GM12878 (cell line): Measurements from ENCODE around the gene CTDNEP1. TPM values are rescaled to one million over a fixed set of nuclear protein-coding genes. Genes with fewer than 3 reads are reported as not detected.

Experiments
- ATAC-seq: fragments of 200-7000 bp; cut with Tn5 transposase; 3 replicates; pipeline ENCODE4 v1.9.1; 2020; ENCODE audit warnings: mild to moderate bottlenecking, moderate library complexity
- BruUV-seq: library from RNA; stranded (reverse); fragments of 400-500 nt; replicated peaks from 2 replicates; lab custom pipeline; 2021; lab: Mats Ljungman, UMichigan
- CTCF ChIA-PET: fragments of 300-600 bp; sonication (Branson Sonifier 250); formaldehyde crosslinking; extraction: SDS; loops from one replicate; lab custom pipeline; 2021; ENCODE audit warnings: inconsistent platforms; lab: Yijun Ruan, JAX
- POLR2A ChIA-PET: fragments of 350-600 bp; formaldehyde crosslinking; extraction: SDS; loops from one replicate; lab custom pipeline; 2021; ENCODE audit warnings: inconsistent platforms; lab: Charles Lee
- RAD21 ChIA-PET: fragments of 300-600 bp; sonication (Branson Sonifier 250); formaldehyde crosslinking; loops from one replicate; lab custom pipeline; 2023; ENCODE audit warnings: antibody characterized with exemption; ENCODE audit not compliant: unreplicated experiment; lab: Charles Lee
- SMC1A ChIA-PET: fragments of 300-600 bp; sonication (Branson Sonifier 250); formaldehyde crosslinking; loops from one replicate; lab custom pipeline; 2023; ENCODE audit not compliant: unreplicated experiment, uncharacterized antibody; lab: Charles Lee
- DNase-seq: peaks from one replicate; pipeline ENCODE4 v3.0.0-alpha.2; 2011; ENCODE audit warnings: low read depth, low spot score
- FAIRE-seq: peaks from 3 replicates; lab custom pipeline; 2011; peaks lifted over from hg19 to GRCh38; lab: Jason Lieb, UNC
- H2AFZ ChIP-seq: 2 replicates; pipeline ENCODE4 v1.6.0; 2011; ENCODE audit warnings: low read depth, low read length, control low read depth; ENCODE audit not compliant: control insufficient read depth
- H3K27ac ChIP-seq: 2 replicates; pipeline ENCODE4 v1.5.1; 2011; ENCODE audit warnings: control low read depth; ENCODE audit not compliant: control insufficient read depth, insufficient read depth
- H3K27me3 ChIP-seq, 2 experiments: replicated peaks in 1 of 2; 2 replicates each; pipeline versions ENCODE4 v1.6.0 to v1.6.1; 2011; ENCODE audit warnings: low read length in 1 of 2; ENCODE audit not compliant: control insufficient read depth in 2 of 2, insufficient read depth in 2 of 2
- H3K36me3 ChIP-seq, 2 experiments: 2 replicates each; pipeline ENCODE4 v1.5.1; 2011; ENCODE audit warnings: low read length in 1 of 2; ENCODE audit not compliant: control insufficient read depth in 2 of 2, insufficient read depth in 2 of 2
- H3K4me1 ChIP-seq: 2 replicates; pipeline ENCODE4 v1.6.1; 2011; ENCODE audit warnings: mild to moderate bottlenecking, low read length, moderate library complexity, mixed read lengths; ENCODE audit not compliant: control insufficient read depth, insufficient read depth
- H3K4me2 ChIP-seq: 2 replicates; pipeline ENCODE4 v1.6.0; 2011; ENCODE audit warnings: control low read depth; ENCODE audit not compliant: control insufficient read depth, insufficient read depth
- H3K4me3 ChIP-seq: fragments of 200-600 bp; sonication (generic); 2 replicates; pipeline ENCODE4 v1.5.1; 2016
- H3K79me2 ChIP-seq: 2 replicates; pipeline ENCODE4 v1.6.0; 2011; ENCODE audit warnings: low read length; ENCODE audit not compliant: control insufficient read depth, insufficient read depth
- H3K9ac ChIP-seq: 2 replicates; pipeline ENCODE4 v1.8.0; 2011; ENCODE audit warnings: low read length, control low read depth, mixed read lengths; ENCODE audit not compliant: control insufficient read depth, insufficient read depth
- H3K9me3 ChIP-seq: replicated peaks from 3 replicates; pipeline ENCODE4 v1.5.1; 2011; ENCODE audit warnings: mild to moderate bottlenecking, low read length; ENCODE audit not compliant: control insufficient read depth, insufficient read depth
- H4K20me1 ChIP-seq: 2 replicates; pipeline ENCODE4 v1.6.0; 2011; ENCODE audit not compliant: control insufficient read depth, insufficient read depth
- DPF2 ChIP-seq: fragments of 450-650 bp; IDR thresholded peaks from 2 replicates; pipeline ENCODE4 v1.6.1; 2017; ENCODE audit warnings: mild to moderate bottlenecking
- ETV6 ChIP-seq, 2 experiments: fragments of 450-650 bp in 1 of 2; IDR thresholded peaks in 1 of 2; conservative IDR thresholded peaks in 1 of 2; 2 replicates each; pipeline ENCODE4 v1.6.1; 2014; ENCODE audit warnings: antibody characterized with exemption in 1 of 2, borderline replicate concordance in 1 of 2, low read depth in 1 of 2, mild to moderate bottlenecking in 1 of 2, moderate library complexity in 1 of 2
- FOXK2 ChIP-seq: fragments of 450-650 bp; IDR thresholded peaks from 2 replicates; pipeline ENCODE4 v1.6.1; 2017; ENCODE audit warnings: mild to moderate bottlenecking, moderate library complexity
- GABPA ChIP-seq: IDR thresholded peaks from 2 replicates; pipeline ENCODE4 v1.6.1; 2014; ENCODE audit warnings: antibody characterized with exemption, low read depth, mild to moderate bottlenecking, inconsistent platforms
- GATAD2B ChIP-seq: fragments of 450-650 bp; conservative IDR thresholded peaks from 2 replicates; pipeline ENCODE4 v1.6.1; 2017; ENCODE audit warnings: low read depth, mild to moderate bottlenecking, moderate library complexity
- IKZF2 ChIP-seq, 2 experiments: fragments of 450-650 bp; IDR thresholded peaks; 2 replicates each; pipeline ENCODE4 v1.6.1; 2017; ENCODE audit warnings: mild to moderate bottlenecking in 2 of 2, moderate library complexity in 2 of 2
- MEF2A ChIP-seq: IDR thresholded peaks from 2 replicates; pipeline ENCODE4 v1.6.1; 2011; ENCODE audit warnings: low read depth, mild to moderate bottlenecking, low read length, moderate library complexity; ENCODE audit not compliant: insufficient read depth
- WGBS: methylation state at CpG from one replicate; pipeline ENCODE4 v1.1.6; 2016; ENCODE audit warnings: low lambda C conversion rate; ENCODE audit not compliant: insufficient replicate concordance, insufficient coverage; ENCODE audit errors: missing lambda C conversion rate; 5-methylcytosine and 5-hydroxymethylcytosine counted together
- in situ Hi-C: fragments of 300-500 bp; cut with MboI; formaldehyde crosslinking; loops from 9 replicates; pipeline ENCODE4 v1.14.3; 2018; ENCODE audit warnings: mixed read lengths
- intact Hi-C: fragments of 100-400 bp; cut with micrococcal nuclease; formaldehyde crosslinking; loops from one replicate; pipeline ENCODE4 v1.14.2; 2022; ENCODE audit not compliant: unreplicated experiment
- polyA plus RNA-seq, 11 experiments: library from polyadenylated mRNA; depleted of rRNA in 4 of 11; unstranded in 6 of 11; stranded (reverse) in 5 of 11; fragments of >200 nt; fragmentation: Nextera tagmentation in 4 of 11; fragmentation: Illumina TruSeq in 1 of 11; extraction: Ambion mirVana in 4 of 11; extraction: Trizol in 1 of 11; gene quantifications; 1 replicate in 1 of 11; 2 replicates in 10 of 11; pipeline versions ENCODE4 v1.2.1 to v1.2.3, GENCODE V29; 2011 to 2016; ENCODE audit warnings: inconsistent platforms in 2 of 11, missing spikeins in 2 of 11, low read depth in 1 of 11
- total RNA-seq, 4 experiments: library from RNA; depleted of rRNA in 3 of 4; stranded (reverse); fragments of >200 nt in 3 of 4; fragmentation: Illumina TruSeq in 1 of 4; extraction: Trizol in 1 of 4; gene quantifications; 2 replicates each; pipeline versions ENCODE4 v1.2.1 to v1.2.3, GENCODE V29; 2013 to 2021

CTDNEP1 gene
- total and polyA plus RNA-seq, 10 of the 15 experiments (the other 5 are each of a cell fraction or from before 2014, with no cell fraction given), result 23.7 to 176 (median 30.3) TPM

- TF ChIP-seq GATAD2B (peak; percentile 53; the same call in 1 of the 2 replicates), ETV6 (conservative IDR thresholded peaks at IDR 0.05 in 1 of 2, IDR thresholded peaks at IDR 0.05 in 1 of 2; ENCODE audit: borderline replicate concordance in 1 of 2, low read depth in 1 of 2) (no peak), MEF2A (0 out of 2 replicates have a peak, but pooled peaks have one; percentile 61), GABPA (no peak), FOXK2 (peak; percentile 34)
Measured at GRCh38 chr17:7234083-7234951, 17.2 kb downstream of the CTDNEP1 start, which contains the start of gene DVL2 (continued).

- TF ChIP-seq DPF2, result no peak
- TF ChIP-seq IKZF2 (IDR thresholded peaks at IDR 0.05), result 0 out of 4 replicates have a peak, but pooled peaks of 1 of the 2 experiments have one; percentile 21
- TF ChIP-seq, all 136 proteins: peak for 1
- Histone ChIP-seq H3K4me1 (peaks cover 20% of the 10 kb centered on the region), H3K4me2 (peak overlapping the region; percentile 91), H3K27ac (peak overlapping the region; percentile 86), H2AFZ (peak overlapping the region; percentile 74), H3K9me3 (no peaks in the 10 kb centered on the region), H3K27me3 (no peaks in the 10 kb centered on the region), H4K20me1 (no peaks in the 10 kb centered on the region), H3K9ac (peak overlapping the region; percentile 95), H3K79me2 (peaks cover 52% of the 10 kb centered on the region), H3K4me3 (peak overlapping the region; percentile 84), H3K36me3 (peaks cover 12 to 21% of the 10 kb centered on the region in 2 experiments)
- POLR2A ChIA-PET, result interaction anchor here (1.0 to 5.1 kb wide), 6 partner anchors 8 to 18 kb away, joined by 3 to 60 read pairs (median 7); partner anchors contain the start of genes ACADVL, DLG4 and GABARAP
- in situ Hi-C loops, result no loop called here
- RAD21 ChIA-PET, result interaction anchor here (2.3 kb wide), 1 partner anchor 13 kb away, joined by 10 read pairs; no protein-coding TSS in a partner anchor
- DNase-seq (no peak), FAIRE-seq (no peak), ATAC-seq (peak; percentile 22; the same call in 2 of the 3 replicates)
- SMC1A ChIA-PET, result interaction anchor here (1.0 to 2.1 kb wide), 3 partner anchors 9 to 16 kb away, joined by 3 to 13 read pairs (median 4); partner anchors contain the start of genes ACADVL, DLG4 and GABARAP
- intact Hi-C loops, result no loop called here
- under 1% methylated on average over 9 of the region's 9 CpGs for WGBS
- no TSS peak for BruUV-seq
- CTCF ChIA-PET, result interaction anchor here (1.5 to 6.6 kb wide), 3 partner anchors 9 to 62 kb away, joined by 3 to 50 read pairs (median 4); partner anchors contain the start of genes ACADVL, DLG4 and GABARAP
Measured at GRCh38 chr17:7233701-7234082, 17.8 kb downstream of the CTDNEP1 start.
